Keratinocyte (primary cell): ENCODE data around the gene SAV1. TPM values are rescaled to one million over a fixed set of nuclear protein-coding genes. Genes with fewer than 3 reads are reported as not detected.
"Not testable (repeated sequence)": the region's sequence is repeated elsewhere in the genome, so short reads cannot be mapped to it uniquely, and the experiment has no call there.

ENCODE experiments used
- DNase-seq: peaks from one replicate; pipeline ENCODE4 v3.0.0-alpha.2; 2011; ENCODE audit warnings: low read depth, missing footprints, low spot score
- FAIRE-seq: peaks from 2 replicates; lab custom pipeline; 2011; peaks lifted over from hg19 to GRCh38; lab: Jason Lieb, UNC
- H2AFZ ChIP-seq: 2 replicates; pipeline ENCODE4 v1.6.0; 2012; ENCODE audit warnings: low read length, control low read depth, inconsistent platforms; ENCODE audit not compliant: control insufficient read depth
- H3K27ac ChIP-seq: 2 replicates; pipeline ENCODE4 v1.5.1; 2011; ENCODE audit warnings: low read length; ENCODE audit not compliant: control insufficient read depth, insufficient read depth
- H3K27me3 ChIP-seq: 3 replicates; pipeline ENCODE4 v1.6.0; 2011; ENCODE audit warnings: low read length; ENCODE audit not compliant: control insufficient read depth, insufficient read depth; ENCODE audit errors: extremely low read depth
- H3K36me3 ChIP-seq, 2 experiments: 2 replicates in 1 of 2; 3 replicates in 1 of 2; pipeline ENCODE4 v1.5.1; 2011; ENCODE audit warnings: low read length in 2 of 2, mild to moderate bottlenecking in 1 of 2; ENCODE audit not compliant: control insufficient read depth in 2 of 2, insufficient read depth in 2 of 2; ENCODE audit errors: extremely low read depth in 1 of 2
- H3K4me1 ChIP-seq: 3 replicates; pipeline ENCODE4 v1.5.1; 2011; ENCODE audit warnings: low read length; ENCODE audit not compliant: control insufficient read depth, insufficient read depth; ENCODE audit errors: extremely low read depth
- H3K4me2 ChIP-seq: 3 replicates; pipeline ENCODE4 v1.6.0; 2011; ENCODE audit warnings: low read depth, low read length; ENCODE audit not compliant: control insufficient read depth, insufficient read depth; ENCODE audit errors: extremely low read depth
- H3K4me3 ChIP-seq, 3 experiments: fragments of 200-600 bp in 1 of 3; sonication (generic) in 1 of 3; 2 replicates in 2 of 3; 3 replicates in 1 of 3; pipeline ENCODE4 v1.5.1; 2011 to 2016; ENCODE audit warnings: low read length in 3 of 3, mild to moderate bottlenecking in 3 of 3, control low read depth in 2 of 3, inconsistent platforms in 1 of 3, low read depth in 1 of 3, mixed read lengths in 1 of 3, mixed run types in 1 of 3, moderate library complexity in 1 of 3; ENCODE audit not compliant: control insufficient read depth in 2 of 3, insufficient read depth in 2 of 3; ENCODE audit errors: extremely low read depth in 1 of 3
- H3K79me2 ChIP-seq: 2 replicates; pipeline ENCODE4 v1.6.0; 2012; ENCODE audit warnings: low read length; ENCODE audit not compliant: control insufficient read depth, insufficient read depth
- H3K9ac ChIP-seq: 3 replicates; pipeline ENCODE4 v1.6.0; 2011; ENCODE audit warnings: low read length; ENCODE audit not compliant: control insufficient read depth, insufficient read depth; ENCODE audit errors: extremely low read depth
- H3K9me1 ChIP-seq: 3 replicates; pipeline ENCODE4 v1.6.0; 2011; ENCODE audit warnings: low read length; ENCODE audit not compliant: control insufficient read depth, insufficient read depth; ENCODE audit errors: extremely low read depth
- H3K9me3 ChIP-seq: 2 replicates; pipeline ENCODE4 v1.5.1; 2012; ENCODE audit warnings: low read depth, low read length; ENCODE audit not compliant: control insufficient read depth
- H4K20me1 ChIP-seq: 3 replicates; pipeline ENCODE4 v1.6.0; 2011; ENCODE audit warnings: low read length; ENCODE audit not compliant: control insufficient read depth, insufficient read depth; ENCODE audit errors: extremely low read depth
- CTCF ChIP-seq, 3 experiments: IDR thresholded peaks in 1 of 3; conservative IDR thresholded peaks in 1 of 3; optimal IDR thresholded peaks in 1 of 3; 2 replicates in 2 of 3; 3 replicates in 1 of 3; pipeline versions ENCODE3 to v1.5.1; 2011; ENCODE audit warnings: low read length in 3 of 3, mild to moderate bottlenecking in 3 of 3, moderate library complexity in 2 of 3, control low read depth in 1 of 3, inconsistent platforms in 1 of 3; ENCODE audit not compliant: insufficient read depth in 2 of 3; ENCODE audit errors: extremely low read depth in 1 of 3
- EZH2 ChIP-seq: IDR thresholded peaks from one replicate; pipeline ENCODE4 v1.6.1; 2012; ENCODE audit warnings: inconsistent platforms, mild to moderate bottlenecking, low read length, moderate library complexity
- dilution Hi-C: fragments of 300-500 bp; cut with MboI; formaldehyde crosslinking; loops from one replicate; pipeline ENCODE4 v1.7.0; 2020; ENCODE audit warnings: low sequenced_read_pairs; ENCODE audit not compliant: extremely low pct_ligation_motif_present
- polyA plus RNA-seq, 5 experiments: library from polyadenylated mRNA; depleted of rRNA in 3 of 5; stranded (reverse) in 3 of 5; stranded (forward) in 1 of 5; unstranded in 1 of 5; fragments of >200 nt; gene quantifications; 1 replicate in 1 of 5; 2 replicates in 3 of 5; 3 replicates in 1 of 5; pipeline versions ENCODE4 v1.2.1 to v1.2.3, GENCODE V29; 2011 to 2012; ENCODE audit warnings: missing spikeins in 2 of 5, low read depth in 1 of 5, low replicate concordance in 1 of 5

The SAV1 gene
- polyA plus RNA-seq, 1 donor (not counting 4 experiments of a cell fraction or from before 2014, with no cell fraction given) = 26.0 TPM

- no peaks in the 10 kb centered on the region for H3K27me3 ChIP-seq
- no peaks in the 10 kb centered on the region for H3K9me1 ChIP-seq
- peaks cover 10% of the 10 kb centered on the region for H3K79me2 ChIP-seq
- DNase-seq = no peak
- no peak overlapping the region for H3K4me3 ChIP-seq
- TF ChIP-seq EZH2 (no peak), CTCF (optimal IDR thresholded peaks at IDR 0.05 in 1 of 3, IDR thresholded peaks at IDR 0.05 in 1 of 3, conservative IDR thresholded peaks at IDR 0.05 in 1 of 3; ENCODE audit: extremely low read depth in 1 of 3, insufficient read depth in 2 of 3, low read length in 3 of 3) (no peak)
- no peaks in the 10 kb centered on the region for H3K9me3 ChIP-seq
- H3K9ac ChIP-seq = no peak overlapping the region
- dilution Hi-C loops = no loop called here
- FAIRE-seq = no peak
- H3K4me2 ChIP-seq = no peak overlapping the region
- no peak overlapping the region for H3K27ac ChIP-seq
- H3K4me1 ChIP-seq = no peaks in the 10 kb centered on the region
- H4K20me1 ChIP-seq = no peaks in the 10 kb centered on the region
- H3K36me3 ChIP-seq = peaks cover 10 to 18% of the 10 kb centered on the region in 2 experiments
- no peak overlapping the region for H2AFZ ChIP-seq
Measured at GRCh38 chr14:50633954-50634353, 34.2 kb downstream of the SAV1 start.

- dilution Hi-C loops = no loop called here
- Histone ChIP-seq H3K4me1 (no peaks in the 10 kb centered on the region), H3K9me1 (no peaks in the 10 kb centered on the region), H3K79me2 (no peaks in the 10 kb centered on the region), H3K9ac (no peak overlapping the region), H4K20me1 (no peaks in the 10 kb centered on the region), H3K4me3 (no peak overlapping the region), H3K36me3 (peaks cover 8 to 9% of the 10 kb centered on the region in 2 experiments), H3K27ac (no peak overlapping the region), H3K4me2 (no peak overlapping the region), H3K9me3 (no peaks in the 10 kb centered on the region), H2AFZ (no peak overlapping the region), H3K27me3 (no peaks in the 10 kb centered on the region)
- DNase-seq (no peak), FAIRE-seq (no peak)
- no peak for TF ChIP-seq EZH2
- no peak for TF ChIP-seq CTCF (optimal IDR thresholded peaks at IDR 0.05 in 1 of 3, IDR thresholded peaks at IDR 0.05 in 1 of 3, conservative IDR thresholded peaks at IDR 0.05 in 1 of 3; ENCODE audit: extremely low read depth in 1 of 3, insufficient read depth in 2 of 3, low read length in 3 of 3)
Measured at GRCh38 chr14:50631408-50631821, 36.7 kb downstream of the SAV1 start.

- dilution Hi-C loops, H3K4me3 ChIP-seq, H3K9ac ChIP-seq, H3K9me1 ChIP-seq, H3K4me1 ChIP-seq, H3K36me3 ChIP-seq, H3K9me3 ChIP-seq, H3K27ac ChIP-seq, DNase-seq, H2AFZ ChIP-seq, H3K79me2 ChIP-seq, H3K27me3 ChIP-seq, H3K4me2 ChIP-seq, FAIRE-seq, H4K20me1 ChIP-seq: not testable (repeated sequence)
Measured at GRCh38 chr14:50624947-50625346, 43.2 kb downstream of the SAV1 start.
